GM23338 (cell line): ENCODE data around the gene TNFRSF12A. TPM values are rescaled to one million over a fixed set of nuclear protein-coding genes. Genes with fewer than 3 reads are reported as not detected.

Source experiments
- ATAC-seq: fragments of 200-7000 bp; cut with Tn5 transposase; 3 replicates; pipeline ENCODE4 v1.9.1; 2020
- DNase-seq: peaks from one replicate; pipeline ENCODE4 v3.0.0-alpha.2; 2015; ENCODE audit warnings: low spot score
- H2AFZ ChIP-seq: fragments of 200-600 bp; sonication (generic); 2 replicates; pipeline ENCODE4 v1.8.0; 2016; ENCODE audit warnings: antibody characterized with exemption, mild to moderate bottlenecking, moderate library complexity
- H3F3A ChIP-seq: fragments of 200-600 bp; sonication (generic); replicated peaks from 2 replicates; pipeline ENCODE4 v1.8.0; 2017; ENCODE audit warnings: antibody characterized with exemption, mixed run types, low read depth
- H3K27ac ChIP-seq: fragments of 200-600 bp; sonication (generic); 2 replicates; pipeline ENCODE4 v1.6.1; 2016; ENCODE audit warnings: low read depth
- H3K27me3 ChIP-seq: fragments of 200-600 bp; sonication (generic); 2 replicates; pipeline ENCODE4 v1.8.0; 2016; ENCODE audit warnings: mild to moderate bottlenecking, mixed run types, moderate library complexity; ENCODE audit not compliant: insufficient read depth
- H3K36me3 ChIP-seq: fragments of 200-600 bp; sonication (generic); 2 replicates; pipeline ENCODE4 v1.8.0; 2016; ENCODE audit warnings: mild to moderate bottlenecking; ENCODE audit not compliant: insufficient read depth
- H3K4me1 ChIP-seq: fragments of 200-600 bp; sonication (generic); 2 replicates; pipeline ENCODE4 v1.8.0; 2016; ENCODE audit warnings: mild to moderate bottlenecking, moderate library complexity; ENCODE audit not compliant: insufficient read depth
- H3K4me2 ChIP-seq: fragments of 200-600 bp; sonication (generic); 2 replicates; pipeline ENCODE4 v1.7.1; 2017; ENCODE audit warnings: mixed run types
- H3K4me3 ChIP-seq: fragments of 200-600 bp; sonication (generic); 2 replicates; pipeline ENCODE4 v1.6.1; 2016; ENCODE audit warnings: mixed run types
- H3K79me2 ChIP-seq: fragments of 200-600 bp; sonication (generic); replicated peaks from 2 replicates; pipeline ENCODE4 v1.8.0; 2017; ENCODE audit warnings: mild to moderate bottlenecking; ENCODE audit not compliant: insufficient read depth
- H3K9me2 ChIP-seq: fragments of 200-600 bp; sonication (generic); 2 replicates; pipeline ENCODE4 v1.8.0; 2017; ENCODE audit not compliant: insufficient read depth
- H4K20me1 ChIP-seq: fragments of 200-600 bp; sonication (generic); replicated peaks from 2 replicates; pipeline ENCODE4 v1.8.0; 2017; ENCODE audit warnings: mild to moderate bottlenecking; ENCODE audit not compliant: insufficient read depth
- H3K27ac Mint-ChIP-seq: 2 replicates; pipeline ENCODE4 v1.8.0; 2020; ENCODE audit warnings: inconsistent platforms, mild to moderate bottlenecking, moderate library complexity, mixed read lengths
- H3K27me3 Mint-ChIP-seq: 3 replicates; pipeline ENCODE4 v1.8.0; 2022; ENCODE audit warnings: low read depth, mild to moderate bottlenecking, moderate library complexity, mixed read lengths, inconsistent platforms; ENCODE audit not compliant: insufficient read depth, poor library complexity
- H3K36me3 Mint-ChIP-seq: 3 replicates; pipeline ENCODE4 v1.8.0; 2021; ENCODE audit warnings: low read depth, mild to moderate bottlenecking, inconsistent platforms, moderate library complexity, mixed read lengths
- H3K4me1 Mint-ChIP-seq: 3 replicates; pipeline ENCODE4 v1.8.0; 2020; ENCODE audit warnings: mild to moderate bottlenecking, inconsistent platforms, mixed read lengths
- H3K4me3 Mint-ChIP-seq: 3 replicates; pipeline ENCODE4 v1.8.0; 2021; ENCODE audit warnings: moderate library complexity, mild to moderate bottlenecking, inconsistent platforms, mixed read lengths
- H3K9me3 Mint-ChIP-seq: 3 replicates; pipeline ENCODE4 v1.8.0; 2020; ENCODE audit warnings: moderate library complexity, mild to moderate bottlenecking, inconsistent platforms, mixed read lengths
- CREB1 ChIP-seq: fragments of 250-450 bp; sonication (Bioruptor Pico); IDR thresholded peaks from 2 replicates; pipeline ENCODE4 v1.5.0; 2020; ENCODE audit warnings: low read depth, mild to moderate bottlenecking, moderate library complexity
- EZH2 ChIP-seq: fragments of 200-600 bp; sonication (generic); IDR thresholded peaks from one replicate; pipeline ENCODE4 v1.8.0; 2017; ENCODE audit warnings: antibody characterized with exemption, mild to moderate bottlenecking, low read depth; ENCODE audit not compliant: unreplicated experiment
- EZH2phosphoT487 ChIP-seq: fragments of 200-600 bp; sonication (generic); IDR thresholded peaks from one replicate; pipeline ENCODE4 v1.8.1; 2018; ENCODE audit warnings: antibody characterized with exemption; ENCODE audit not compliant: unreplicated experiment
- NANOG ChIP-seq: IDR thresholded peaks from 2 replicates; pipeline ENCODE4 v1.6.1; 2016; ENCODE audit warnings: antibody characterized with exemption, borderline replicate concordance
- POLR2AphosphoS5 ChIP-seq: IDR thresholded peaks from 2 replicates; pipeline ENCODE4 v1.6.1; 2016; ENCODE audit warnings: antibody characterized with exemption, low read depth
- STAT1 ChIP-seq: IDR thresholded peaks from one replicate; pipeline ENCODE4 v1.6.1; 2016; ENCODE audit warnings: antibody characterized with exemption; ENCODE audit not compliant: unreplicated experiment
- ZNF331 ChIP-seq: fragments of 250-450 bp; sonication (Bioruptor Pico); IDR thresholded peaks from 2 replicates; pipeline ENCODE4 v1.5.0; 2020; ENCODE audit warnings: low read depth, mild to moderate bottlenecking, moderate library complexity
- polyA plus RNA-seq: library from polyadenylated mRNA; unstranded; fragments of >200 nt; fragmentation: Nextera tagmentation; extraction: Ambion mirVana; gene quantifications from 2 replicates; pipeline ENCODE4 v1.2.1, GENCODE V29; 2016
- total RNA-seq: library from RNA; depleted of rRNA; stranded (reverse); fragments of >200 nt; shearing (Covaris generic); gene quantifications from 2 replicates; pipeline ENCODE4 v1.2.3, GENCODE V29; 2014
- TF ChIP-seq, protein P1 (sequence below): IDR thresholded peaks from 2 replicates; pipeline ENCODE4 v1.6.1; 2016; ENCODE audit warnings: antibody characterized with exemption
- TF ChIP-seq, protein P2 (sequence below), 2 experiments: fragments of 200-600 bp in 1 of 2; sonication (generic) in 1 of 2; conservative IDR thresholded peaks; 2 replicates each; pipeline versions ENCODE4 v1.5.1 to v1.6.1; 2016 to 2017; ENCODE audit warnings: antibody characterized with exemption in 2 of 2, low read depth in 2 of 2, mild to moderate bottlenecking in 2 of 2, moderate library complexity in 1 of 2
- TF ChIP-seq, protein P3 (sequence below): fragments of 250-450 bp; sonication (Bioruptor Pico); IDR thresholded peaks from 2 replicates; pipeline ENCODE4 v1.5.0; 2020; ENCODE audit warnings: mild to moderate bottlenecking, moderate library complexity
- TF ChIP-seq, protein P4 (sequence below): IDR thresholded peaks from one replicate; pipeline ENCODE4 v1.6.1; 2018; ENCODE audit warnings: antibody characterized with exemption; ENCODE audit not compliant: unreplicated experiment

The TNFRSF12A gene
- total and polyA plus RNA-seq, 2 experiments from 2014 or later: 78.0 to 152 TPM

DNA sequence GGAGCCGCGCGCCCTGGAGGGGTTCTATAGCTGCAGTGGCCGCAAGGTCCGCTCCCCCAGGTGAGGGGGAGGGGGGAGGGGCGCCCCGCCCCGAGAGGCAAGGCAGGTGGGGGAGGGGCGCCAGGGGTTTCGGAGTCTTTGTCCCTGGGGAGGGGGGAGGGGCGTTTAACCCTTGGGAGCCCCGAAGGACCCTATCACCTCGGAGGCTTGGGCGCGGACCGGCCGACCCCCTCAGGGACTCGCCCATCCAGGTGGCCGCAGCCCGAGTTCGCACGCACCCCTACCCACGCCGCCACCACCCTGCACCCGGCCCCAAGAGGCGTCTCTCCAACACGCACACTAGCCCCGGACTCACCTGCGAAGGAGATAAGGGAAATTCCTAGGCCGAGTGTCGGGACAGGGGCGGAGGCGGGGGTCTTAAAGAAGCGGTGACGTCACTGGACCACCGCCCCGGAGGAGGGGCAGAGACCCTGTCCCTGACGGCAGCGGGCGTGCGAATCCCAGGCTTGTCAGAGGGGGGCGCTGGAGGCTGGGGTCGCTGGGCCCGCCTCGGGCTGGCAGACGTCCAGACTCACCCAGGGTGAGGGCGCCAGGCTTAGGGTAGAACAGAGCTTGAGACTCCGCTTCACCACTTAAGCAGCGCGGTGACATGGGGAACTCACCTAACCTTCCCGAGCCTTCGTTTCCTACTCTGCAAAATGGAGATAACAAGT lies 2.2 kb upstream of the TNFRSF12A start, which contains the start of gene CLDN6:
CLDN6 (minus strand) TSS at position 390 of the 713 bp plus-strand sequence. CDS start 2,162 bp downstream, outside the sequence.
- Histone ChIP-seq H3K4me2 (peak within 1 kb of the TSS; percentile 99), H3K27ac (peak within 1 kb of the TSS; percentile 99), H2AFZ (no peak within 1 kb of the TSS), H3K4me1 (peaks cover 62% of the 10 kb centered on the region), H3K79me2 (peaks cover 39% of the 10 kb centered on the region), H3K9me2 (no peaks in the 10 kb centered on the region), H3K36me3 (no peaks in the 10 kb centered on the region), H3F3A (peaks cover 59% of the 10 kb centered on the region), H3K27me3 (no peaks in the 10 kb centered on the region; the same call in 1 of the 2 replicates), H3K4me3 (peak within 1 kb of the TSS; percentile 99), H4K20me1 (peaks cover 36% of the 10 kb centered on the region)
- peaks cover 7% of the 10 kb centered on the region; the same call in 2 of the 3 replicates for H3K9me3 Mint-ChIP-seq
- peaks cover 57% of the 10 kb centered on the region for H3K4me1 Mint-ChIP-seq
- H3K27ac Mint-ChIP-seq: peak within 1 kb of the TSS; percentile 99
- H3K27me3 Mint-ChIP-seq: peaks cover 49% of the 10 kb centered on the region
- ATAC-seq (peak; percentile 19), DNase-seq (peak; percentile 98)
- H3K4me3 Mint-ChIP-seq: peak within 1 kb of the TSS; percentile 95
- TF ChIP-seq POLR2AphosphoS5 (peak; percentile 100), STAT1 (no peak), CREB1 (peak; percentile 99), EZH2phosphoT487 (no peak), ZNF331 (CRISPR knock-in tag) (no peak), NANOG (no peak), EZH2 (no peak)
- TF ChIP-seq, protein P1, sequence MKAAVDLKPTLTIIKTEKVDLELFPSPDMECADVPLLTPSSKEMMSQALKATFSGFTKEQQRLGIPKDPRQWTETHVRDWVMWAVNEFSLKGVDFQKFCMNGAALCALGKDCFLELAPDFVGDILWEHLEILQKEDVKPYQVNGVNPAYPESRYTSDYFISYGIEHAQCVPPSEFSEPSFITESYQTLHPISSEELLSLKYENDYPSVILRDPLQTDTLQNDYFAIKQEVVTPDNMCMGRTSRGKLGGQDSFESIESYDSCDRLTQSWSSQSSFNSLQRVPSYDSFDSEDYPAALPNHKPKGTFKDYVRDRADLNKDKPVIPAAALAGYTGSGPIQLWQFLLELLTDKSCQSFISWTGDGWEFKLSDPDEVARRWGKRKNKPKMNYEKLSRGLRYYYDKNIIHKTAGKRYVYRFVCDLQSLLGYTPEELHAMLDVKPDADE: peak; percentile 60; the same call in 1 of the 2 replicates
- TF ChIP-seq, protein P2, sequence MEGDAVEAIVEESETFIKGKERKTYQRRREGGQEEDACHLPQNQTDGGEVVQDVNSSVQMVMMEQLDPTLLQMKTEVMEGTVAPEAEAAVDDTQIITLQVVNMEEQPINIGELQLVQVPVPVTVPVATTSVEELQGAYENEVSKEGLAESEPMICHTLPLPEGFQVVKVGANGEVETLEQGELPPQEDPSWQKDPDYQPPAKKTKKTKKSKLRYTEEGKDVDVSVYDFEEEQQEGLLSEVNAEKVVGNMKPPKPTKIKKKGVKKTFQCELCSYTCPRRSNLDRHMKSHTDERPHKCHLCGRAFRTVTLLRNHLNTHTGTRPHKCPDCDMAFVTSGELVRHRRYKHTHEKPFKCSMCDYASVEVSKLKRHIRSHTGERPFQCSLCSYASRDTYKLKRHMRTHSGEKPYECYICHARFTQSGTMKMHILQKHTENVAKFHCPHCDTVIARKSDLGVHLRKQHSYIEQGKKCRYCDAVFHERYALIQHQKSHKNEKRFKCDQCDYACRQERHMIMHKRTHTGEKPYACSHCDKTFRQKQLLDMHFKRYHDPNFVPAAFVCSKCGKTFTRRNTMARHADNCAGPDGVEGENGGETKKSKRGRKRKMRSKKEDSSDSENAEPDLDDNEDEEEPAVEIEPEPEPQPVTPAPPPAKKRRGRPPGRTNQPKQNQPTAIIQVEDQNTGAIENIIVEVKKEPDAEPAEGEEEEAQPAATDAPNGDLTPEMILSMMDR (conservative IDR thresholded peaks at IDR 0.05; ENCODE audit: low read depth in 2 of 2): peak; percentile 75 to 94
- TF ChIP-seq, protein P3, sequence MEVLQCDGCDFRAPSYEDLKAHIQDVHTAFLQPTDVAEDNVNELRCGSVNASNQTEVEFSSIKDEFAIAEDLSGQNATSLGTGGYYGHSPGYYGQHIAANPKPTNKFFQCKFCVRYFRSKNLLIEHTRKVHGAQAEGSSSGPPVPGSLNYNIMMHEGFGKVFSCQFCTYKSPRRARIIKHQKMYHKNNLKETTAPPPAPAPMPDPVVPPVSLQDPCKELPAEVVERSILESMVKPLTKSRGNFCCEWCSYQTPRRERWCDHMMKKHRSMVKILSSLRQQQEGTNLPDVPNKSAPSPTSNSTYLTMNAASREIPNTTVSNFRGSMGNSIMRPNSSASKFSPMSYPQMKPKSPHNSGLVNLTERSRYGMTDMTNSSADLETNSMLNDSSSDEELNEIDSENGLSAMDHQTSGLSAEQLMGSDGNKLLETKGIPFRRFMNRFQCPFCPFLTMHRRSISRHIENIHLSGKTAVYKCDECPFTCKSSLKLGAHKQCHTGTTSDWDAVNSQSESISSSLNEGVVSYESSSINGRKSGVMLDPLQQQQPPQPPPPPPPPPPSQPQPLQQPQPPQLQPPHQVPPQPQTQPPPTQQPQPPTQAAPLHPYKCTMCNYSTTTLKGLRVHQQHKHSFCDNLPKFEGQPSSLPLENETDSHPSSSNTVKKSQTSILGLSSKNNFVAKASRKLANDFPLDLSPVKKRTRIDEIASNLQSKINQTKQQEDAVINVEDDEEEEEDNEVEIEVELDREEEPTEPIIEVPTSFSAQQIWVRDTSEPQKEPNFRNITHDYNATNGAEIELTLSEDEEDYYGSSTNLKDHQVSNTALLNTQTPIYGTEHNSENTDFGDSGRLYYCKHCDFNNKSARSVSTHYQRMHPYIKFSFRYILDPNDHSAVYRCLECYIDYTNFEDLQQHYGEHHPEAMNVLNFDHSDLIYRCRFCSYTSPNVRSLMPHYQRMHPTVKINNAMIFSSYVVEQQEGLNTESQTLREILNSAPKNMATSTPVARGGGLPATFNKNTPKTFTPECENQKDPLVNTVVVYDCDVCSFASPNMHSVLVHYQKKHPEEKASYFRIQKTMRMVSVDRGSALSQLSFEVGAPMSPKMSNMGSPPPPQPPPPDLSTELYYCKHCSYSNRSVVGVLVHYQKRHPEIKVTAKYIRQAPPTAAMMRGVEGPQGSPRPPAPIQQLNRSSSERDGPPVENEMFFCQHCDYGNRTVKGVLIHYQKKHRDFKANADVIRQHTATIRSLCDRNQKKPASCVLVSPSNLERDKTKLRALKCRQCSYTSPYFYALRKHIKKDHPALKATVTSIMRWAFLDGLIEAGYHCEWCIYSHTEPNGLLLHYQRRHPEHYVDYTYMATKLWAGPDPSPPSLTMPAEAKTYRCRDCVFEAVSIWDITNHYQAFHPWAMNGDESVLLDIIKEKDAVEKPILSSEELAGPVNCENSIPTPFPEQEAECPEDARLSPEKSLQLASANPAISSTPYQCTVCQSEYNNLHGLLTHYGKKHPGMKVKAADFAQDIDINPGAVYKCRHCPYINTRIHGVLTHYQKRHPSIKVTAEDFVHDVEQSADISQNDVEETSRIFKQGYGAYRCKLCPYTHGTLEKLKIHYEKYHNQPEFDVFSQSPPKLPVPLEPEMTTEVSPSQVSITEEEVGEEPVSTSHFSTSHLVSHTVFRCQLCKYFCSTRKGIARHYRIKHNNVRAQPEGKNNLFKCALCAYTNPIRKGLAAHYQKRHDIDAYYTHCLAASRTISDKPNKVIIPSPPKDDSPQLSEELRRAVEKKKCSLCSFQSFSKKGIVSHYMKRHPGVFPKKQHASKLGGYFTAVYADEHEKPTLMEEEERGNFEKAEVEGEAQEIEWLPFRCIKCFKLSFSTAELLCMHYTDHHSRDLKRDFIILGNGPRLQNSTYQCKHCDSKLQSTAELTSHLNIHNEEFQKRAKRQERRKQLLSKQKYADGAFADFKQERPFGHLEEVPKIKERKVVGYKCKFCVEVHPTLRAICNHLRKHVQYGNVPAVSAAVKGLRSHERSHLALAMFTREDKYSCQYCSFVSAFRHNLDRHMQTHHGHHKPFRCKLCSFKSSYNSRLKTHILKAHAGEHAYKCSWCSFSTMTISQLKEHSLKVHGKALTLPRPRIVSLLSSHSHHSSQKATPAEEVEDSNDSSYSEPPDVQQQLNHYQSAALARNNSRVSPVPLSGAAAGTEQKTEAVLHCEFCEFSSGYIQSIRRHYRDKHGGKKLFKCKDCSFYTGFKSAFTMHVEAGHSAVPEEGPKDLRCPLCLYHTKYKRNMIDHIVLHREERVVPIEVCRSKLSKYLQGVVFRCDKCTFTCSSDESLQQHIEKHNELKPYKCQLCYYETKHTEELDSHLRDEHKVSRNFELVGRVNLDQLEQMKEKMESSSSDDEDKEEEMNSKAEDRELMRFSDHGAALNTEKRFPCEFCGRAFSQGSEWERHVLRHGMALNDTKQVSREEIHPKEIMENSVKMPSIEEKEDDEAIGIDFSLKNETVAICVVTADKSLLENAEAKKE: no peak
- TF ChIP-seq, protein P4, sequence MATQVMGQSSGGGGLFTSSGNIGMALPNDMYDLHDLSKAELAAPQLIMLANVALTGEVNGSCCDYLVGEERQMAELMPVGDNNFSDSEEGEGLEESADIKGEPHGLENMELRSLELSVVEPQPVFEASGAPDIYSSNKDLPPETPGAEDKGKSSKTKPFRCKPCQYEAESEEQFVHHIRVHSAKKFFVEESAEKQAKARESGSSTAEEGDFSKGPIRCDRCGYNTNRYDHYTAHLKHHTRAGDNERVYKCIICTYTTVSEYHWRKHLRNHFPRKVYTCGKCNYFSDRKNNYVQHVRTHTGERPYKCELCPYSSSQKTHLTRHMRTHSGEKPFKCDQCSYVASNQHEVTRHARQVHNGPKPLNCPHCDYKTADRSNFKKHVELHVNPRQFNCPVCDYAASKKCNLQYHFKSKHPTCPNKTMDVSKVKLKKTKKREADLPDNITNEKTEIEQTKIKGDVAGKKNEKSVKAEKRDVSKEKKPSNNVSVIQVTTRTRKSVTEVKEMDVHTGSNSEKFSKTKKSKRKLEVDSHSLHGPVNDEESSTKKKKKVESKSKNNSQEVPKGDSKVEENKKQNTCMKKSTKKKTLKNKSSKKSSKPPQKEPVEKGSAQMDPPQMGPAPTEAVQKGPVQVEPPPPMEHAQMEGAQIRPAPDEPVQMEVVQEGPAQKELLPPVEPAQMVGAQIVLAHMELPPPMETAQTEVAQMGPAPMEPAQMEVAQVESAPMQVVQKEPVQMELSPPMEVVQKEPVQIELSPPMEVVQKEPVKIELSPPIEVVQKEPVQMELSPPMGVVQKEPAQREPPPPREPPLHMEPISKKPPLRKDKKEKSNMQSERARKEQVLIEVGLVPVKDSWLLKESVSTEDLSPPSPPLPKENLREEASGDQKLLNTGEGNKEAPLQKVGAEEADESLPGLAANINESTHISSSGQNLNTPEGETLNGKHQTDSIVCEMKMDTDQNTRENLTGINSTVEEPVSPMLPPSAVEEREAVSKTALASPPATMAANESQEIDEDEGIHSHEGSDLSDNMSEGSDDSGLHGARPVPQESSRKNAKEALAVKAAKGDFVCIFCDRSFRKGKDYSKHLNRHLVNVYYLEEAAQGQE: no peak
- peaks cover 49% of the 10 kb centered on the region for H3K36me3 Mint-ChIP-seq
